ENCODE results near the gene AGER. TPM values are rescaled to one million over a fixed set of nuclear protein-coding genes. Genes with fewer than 3 reads are reported as not detected.

The AGER gene
- total and polyA plus RNA-seq, 9 of the 15 experiments (the other 6 are each of a cell fraction or from before 2014, with no cell fraction given) = 1.2 to 11.5 (median 4.1) TPM

GRCh38 chr6:32189069-32189741 lies 5.2 kb upstream of the AGER start (continued):
- 0 out of 2 replicates have a peak, but pooled peaks have one; percentile 8 for TF ChIP-seq ZNF407 (IDR thresholded peaks at IDR 0.05; ENCODE audit: low read depth)
- peak in 1 of 2 experiments; percentile 35; a peak in 1 of 4 replicates for TF ChIP-seq HDAC1 (IDR thresholded peaks at IDR 0.05)
- 0 out of 2 replicates have a peak, but pooled peaks have one; percentile 33 for TF ChIP-seq DPF2 (IDR thresholded peaks at IDR 0.05)
- TF ChIP-seq MTF1 (CRISPR knock-in tag; IDR thresholded peaks at IDR 0.05; ENCODE audit: borderline replicate concordance) = no peak
- TF ChIP-seq ZNF121 (CRISPR knock-in tag; conservative IDR thresholded peaks at IDR 0.05) = no peak
- TF ChIP-seq ZBTB26 (CRISPR knock-in tag; IDR thresholded peaks at IDR 0.05) = peak; percentile 83
- 0 out of 4 replicates have a peak, but pooled peaks of 1 of the 2 experiments have one; percentile 40 for TF ChIP-seq MLLT1 (IDR thresholded peaks at IDR 0.05)
- TF ChIP-seq GTF3C2 (IDR thresholded peaks at IDR 0.05; ENCODE audit: borderline replicate concordance, extremely low read depth, insufficient read length) = no peak
- peak; percentile 60; the same call in 1 of the 2 replicates for TF ChIP-seq POLR2A (conservative IDR thresholded peaks at IDR 0.05)
- no peak for TF ChIP-seq FOS (IDR thresholded peaks at IDR 0.05; ENCODE audit: extremely low read depth, insufficient read length)
- no peak for TF ChIP-seq HMG20A (CRISPR knock-in tag; conservative IDR thresholded peaks at IDR 0.05)
